ENCODE results near the gene FOCAD. TPM values are rescaled to one million over a fixed set of nuclear protein-coding genes. Genes with fewer than 3 reads are reported as not detected.

FOCAD gene
- total RNA-seq, 1 donor: 80.3 TPM

DNA sequence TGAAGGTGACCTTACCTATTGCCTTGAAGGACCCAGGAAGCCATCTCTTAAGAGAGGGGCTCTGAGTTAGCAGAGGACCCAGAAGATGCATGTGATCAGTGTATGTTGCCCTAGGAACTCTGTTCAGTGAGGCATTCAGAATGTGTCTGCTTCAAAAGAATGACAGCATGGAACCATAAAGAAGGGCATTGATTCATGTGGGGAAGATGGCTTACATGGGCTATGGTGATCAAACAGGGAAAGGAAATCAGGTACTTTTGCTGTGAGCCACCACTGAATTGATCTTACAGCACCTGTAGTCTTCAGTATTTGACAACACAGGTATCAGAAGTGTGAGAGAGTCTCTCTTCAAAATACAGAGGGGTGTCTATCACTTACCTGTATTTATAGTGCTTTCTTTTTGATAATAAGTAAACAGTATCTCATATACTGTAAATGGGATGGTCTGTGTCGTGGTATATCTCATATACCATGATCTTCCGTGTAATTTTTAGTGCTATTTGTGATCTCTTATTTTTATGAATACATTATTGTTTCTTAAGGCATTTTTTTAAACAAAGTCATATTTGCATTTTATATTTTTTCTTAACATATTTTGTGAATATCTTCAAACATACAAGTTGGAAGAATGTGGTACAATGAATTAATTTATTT is 57.0 kb downstream of the FOCAD start:
- no peak for DNase-seq (ENCODE audit: low read depth)
- TF ChIP-seq, protein P1, sequence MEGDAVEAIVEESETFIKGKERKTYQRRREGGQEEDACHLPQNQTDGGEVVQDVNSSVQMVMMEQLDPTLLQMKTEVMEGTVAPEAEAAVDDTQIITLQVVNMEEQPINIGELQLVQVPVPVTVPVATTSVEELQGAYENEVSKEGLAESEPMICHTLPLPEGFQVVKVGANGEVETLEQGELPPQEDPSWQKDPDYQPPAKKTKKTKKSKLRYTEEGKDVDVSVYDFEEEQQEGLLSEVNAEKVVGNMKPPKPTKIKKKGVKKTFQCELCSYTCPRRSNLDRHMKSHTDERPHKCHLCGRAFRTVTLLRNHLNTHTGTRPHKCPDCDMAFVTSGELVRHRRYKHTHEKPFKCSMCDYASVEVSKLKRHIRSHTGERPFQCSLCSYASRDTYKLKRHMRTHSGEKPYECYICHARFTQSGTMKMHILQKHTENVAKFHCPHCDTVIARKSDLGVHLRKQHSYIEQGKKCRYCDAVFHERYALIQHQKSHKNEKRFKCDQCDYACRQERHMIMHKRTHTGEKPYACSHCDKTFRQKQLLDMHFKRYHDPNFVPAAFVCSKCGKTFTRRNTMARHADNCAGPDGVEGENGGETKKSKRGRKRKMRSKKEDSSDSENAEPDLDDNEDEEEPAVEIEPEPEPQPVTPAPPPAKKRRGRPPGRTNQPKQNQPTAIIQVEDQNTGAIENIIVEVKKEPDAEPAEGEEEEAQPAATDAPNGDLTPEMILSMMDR (IDR thresholded peaks at IDR 0.05; ENCODE audit: insufficient read depth, low read length): no peak
- H3K4me3 ChIP-seq (ENCODE audit: low read depth, low read length): no peak overlapping the region

DNA sequence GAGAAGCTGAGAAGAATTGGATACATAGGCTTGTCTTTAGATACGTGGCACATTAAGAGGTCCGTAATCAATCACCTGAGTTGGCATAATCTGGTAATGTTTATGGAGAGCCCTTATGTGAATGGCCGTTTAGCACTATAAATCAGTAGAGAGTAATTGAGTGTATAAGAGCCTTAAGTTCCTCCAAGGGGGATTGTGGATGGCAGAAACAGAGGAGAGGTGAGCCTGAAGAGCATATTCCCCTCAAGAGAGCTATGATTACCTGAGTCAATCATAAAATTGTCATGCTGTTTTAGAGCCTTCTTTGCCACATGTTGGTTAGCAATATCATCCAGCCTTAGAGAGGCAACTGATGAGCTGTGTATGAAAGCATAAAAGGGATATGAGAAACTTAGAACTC is 58.8 kb downstream of the FOCAD start:
- TF ChIP-seq, protein P1 (IDR thresholded peaks at IDR 0.05; ENCODE audit: insufficient read depth, low read length): no peak
- no peak overlapping the region for H3K4me3 ChIP-seq (ENCODE audit: low read depth, low read length)
- DNase-seq (ENCODE audit: low read depth): no peak

DNA sequence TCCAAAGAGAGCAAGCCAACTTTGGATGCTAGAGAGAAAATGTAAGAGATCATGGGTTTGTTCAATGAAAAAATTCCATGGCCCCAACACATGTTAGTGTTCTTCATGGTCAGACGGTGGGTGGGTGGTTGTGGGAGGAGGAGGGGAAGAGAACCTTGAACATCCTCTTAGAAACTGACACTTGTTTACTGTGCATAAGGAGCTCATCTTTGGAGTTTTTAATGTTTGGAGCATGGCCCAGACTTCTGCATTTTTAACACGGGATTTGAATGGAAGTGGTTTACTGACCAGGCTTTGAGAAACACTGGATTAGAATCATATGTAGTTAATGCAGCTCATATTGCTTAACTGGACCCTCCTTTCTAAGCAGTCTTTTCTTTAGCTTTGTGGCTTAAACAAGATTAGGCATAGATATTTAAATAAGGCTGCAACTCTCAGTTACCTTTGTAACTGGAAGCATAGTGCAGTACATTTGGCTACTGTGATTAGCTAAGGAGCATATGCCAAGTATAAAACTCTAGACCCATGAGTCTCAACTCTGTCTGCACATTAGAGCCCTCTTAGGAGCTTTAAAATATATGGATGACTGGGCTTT is 60.1 kb downstream of the FOCAD start:
- no peak for DNase-seq (ENCODE audit: low read depth)
- no peak overlapping the region for H3K4me3 ChIP-seq (ENCODE audit: low read depth, low read length)
- TF ChIP-seq, protein P1 (IDR thresholded peaks at IDR 0.05; ENCODE audit: insufficient read depth, low read length): no peak

DNA sequence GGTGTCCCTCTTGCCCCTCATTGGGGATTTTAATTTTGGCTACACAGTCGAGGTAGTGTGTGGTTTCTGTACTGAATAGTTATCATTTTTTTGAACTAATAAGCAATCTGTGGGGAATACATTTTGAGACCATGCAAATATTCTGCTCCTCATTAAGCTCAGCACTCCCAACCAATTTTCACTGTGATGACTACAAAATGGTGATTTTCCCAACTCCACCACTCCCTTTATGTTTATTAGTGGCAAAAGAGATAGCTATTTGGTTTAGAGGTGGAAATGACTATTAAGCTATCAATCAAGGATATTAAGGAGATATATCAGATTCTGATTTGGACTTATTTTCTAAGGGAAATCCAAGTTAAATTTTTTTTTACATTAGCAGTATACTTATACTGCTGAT is 62.9 kb downstream of the FOCAD start:
- DNase-seq (ENCODE audit: low read depth): no peak
- H3K4me3 ChIP-seq (ENCODE audit: low read depth, low read length): no peak overlapping the region
- TF ChIP-seq, protein P1 (IDR thresholded peaks at IDR 0.05; ENCODE audit: insufficient read depth, low read length): no peak

DNA sequence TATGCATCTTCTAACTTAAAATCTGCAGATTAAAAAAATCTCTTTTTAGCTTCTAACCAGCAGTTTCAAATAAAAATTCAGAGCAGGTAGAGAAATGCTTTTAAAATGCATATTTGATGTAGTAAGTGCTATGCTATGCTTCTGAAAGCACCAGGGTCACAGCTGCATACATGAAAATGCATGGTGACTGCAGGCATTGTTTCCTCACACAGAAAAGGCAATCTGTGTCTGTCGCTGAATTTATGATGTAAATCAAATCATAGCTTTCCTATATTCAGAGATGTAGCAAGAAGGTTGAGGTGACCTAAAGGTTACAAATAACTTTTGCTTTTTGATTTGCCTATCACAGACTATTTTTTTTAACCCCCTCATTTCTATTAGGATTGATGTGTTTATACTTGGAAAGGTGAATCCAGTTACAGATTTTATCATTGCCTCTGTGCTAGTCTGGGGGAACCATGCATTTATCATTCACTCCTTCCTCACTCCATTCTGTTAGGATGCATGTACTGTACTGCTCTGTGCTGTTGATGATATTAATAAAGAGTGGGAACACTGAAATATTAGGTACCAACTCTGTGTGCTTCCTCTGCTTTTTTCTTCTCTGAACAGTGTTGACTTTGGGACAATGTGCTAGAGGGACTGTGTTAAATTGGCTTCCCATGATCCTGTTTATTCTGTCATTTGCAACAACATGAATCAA is 65.6 kb downstream of the FOCAD start:
- DNase-seq (ENCODE audit: low read depth): no peak
- TF ChIP-seq, protein P1 (IDR thresholded peaks at IDR 0.05; ENCODE audit: insufficient read depth, low read length): no peak
- no peak overlapping the region for H3K4me3 ChIP-seq (ENCODE audit: low read depth, low read length)

DNA sequence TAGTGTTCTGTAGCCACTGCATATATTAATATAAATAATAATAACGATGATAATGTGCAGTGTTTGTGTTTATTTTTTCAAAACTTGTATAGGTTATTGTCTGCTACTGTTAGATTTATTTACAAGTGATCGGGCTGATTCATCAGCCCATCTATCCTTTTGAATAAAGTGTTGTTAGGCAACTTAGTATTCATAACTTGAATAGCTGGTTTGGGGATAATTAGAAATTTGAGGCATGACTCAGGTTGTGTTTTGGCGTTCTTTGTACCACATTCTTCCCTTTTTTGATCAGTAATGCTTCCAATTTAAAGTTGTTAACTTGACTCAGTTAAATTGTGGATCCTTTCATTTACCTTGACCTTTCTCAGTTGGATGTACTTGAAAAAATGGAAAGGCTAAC is 69.7 kb downstream of the FOCAD start:
- no peak overlapping the region for H3K4me3 ChIP-seq (ENCODE audit: low read depth, low read length)
- TF ChIP-seq, protein P1 (IDR thresholded peaks at IDR 0.05; ENCODE audit: insufficient read depth, low read length): no peak
- no peak for DNase-seq (ENCODE audit: low read depth)

All from fibroblast of the aortic adventitia (primary cell).